ENCODE data around the gene GRK6. TPM values are rescaled to one million over a fixed set of nuclear protein-coding genes. Genes with fewer than 3 reads are reported as not detected.

The GRK6 gene
- total RNA-seq, 2 donors from 2014 or later = 38.0 to 64.4 TPM

- H3K9ac ChIP-seq (ENCODE audit: low read depth in 2 of 2, low read length in 2 of 2) = no peak overlapping the region
- H3K9me3 ChIP-seq = no peaks in the 10 kb centered on the region
- H3K27ac ChIP-seq = no peak overlapping the region
- no peaks in the 10 kb centered on the region for H3K27me3 ChIP-seq
- DNase-seq = no peak
- H3K36me3 ChIP-seq = no peaks in the 10 kb centered on the region
- peaks cover 7% of the 10 kb centered on the region for H3K4me1 ChIP-seq
- TF ChIP-seq CTCF (IDR thresholded peaks at IDR 0.05) = no peak
- intact Hi-C loops (cut with DNase I) = no loop called here
- no peak overlapping the region for H3K4me3 ChIP-seq
Measured at GRCh38 chr5:177423671-177424070, 2.8 kb upstream of the GRK6 start.

GRCh38 chr5:177425196-177425800 is 1.2 kb upstream of the GRK6 start:
- H3K4me1 ChIP-seq = peaks cover 7% of the 10 kb centered on the region
- peak overlapping the region; percentile 96 for H3K27ac ChIP-seq
- intact Hi-C loops (cut with DNase I) = no loop called here
- no peaks in the 10 kb centered on the region for H3K27me3 ChIP-seq
- H3K4me3 ChIP-seq = peak overlapping the region; percentile 42
- no peak for DNase-seq
- peak overlapping the region; percentile 69 to 71 for H3K9ac ChIP-seq (ENCODE audit: low read depth in 2 of 2, low read length in 2 of 2)
- no peak for TF ChIP-seq CTCF (IDR thresholded peaks at IDR 0.05)
- H3K36me3 ChIP-seq = no peaks in the 10 kb centered on the region
- no peaks in the 10 kb centered on the region for H3K9me3 ChIP-seq

- H3K9me3 ChIP-seq = no peaks in the 10 kb centered on the region
- peak; percentile 100 for DNase-seq
- intact Hi-C loops (cut with DNase I) = no loop called here
Measured at GRCh38 chr5:177425801-177426565, 493 bp upstream of the GRK6 start.

GRCh38 chr5:177427211-177427822 is 841 bp downstream of the GRK6 start:
- no peaks in the 10 kb centered on the region for H3K9me3 ChIP-seq
- H3K4me3 ChIP-seq = peak overlapping the region; percentile 81
- no peaks in the 10 kb centered on the region for H3K27me3 ChIP-seq
- H3K4me1 ChIP-seq = peaks cover 7% of the 10 kb centered on the region
- intact Hi-C loops (cut with DNase I) = no loop called here
- no peaks in the 10 kb centered on the region for H3K36me3 ChIP-seq
- TF ChIP-seq CTCF (IDR thresholded peaks at IDR 0.05) = no peak
- DNase-seq = no peak
- H3K27ac ChIP-seq = peak overlapping the region; percentile 82
- H3K9ac ChIP-seq (ENCODE audit: low read depth in 2 of 2, low read length in 2 of 2) = peak overlapping the region; percentile 98 to 99

More at GRCh38 chr5:177425801-177426565, 493 bp upstream of the GRK6 start:
- Histone ChIP-seq H3K9ac (ENCODE audit: low read depth in 2 of 2, low read length in 2 of 2) (peak overlapping the region; percentile 69 to 71), H3K36me3 (no peaks in the 10 kb centered on the region), H3K27ac (peak overlapping the region; percentile 96), H3K4me3 (peak overlapping the region; percentile 42), H3K27me3 (no peaks in the 10 kb centered on the region), H3K4me1 (peaks cover 7% of the 10 kb centered on the region)
- no peak for TF ChIP-seq CTCF (IDR thresholded peaks at IDR 0.05)

GRCh38 chr5:177427919-177428573 is 1.6 kb downstream of the GRK6 start:
- DNase-seq = no peak
- peak overlapping the region; percentile 81 for H3K4me3 ChIP-seq
- intact Hi-C loops (cut with DNase I) = no loop called here
- H3K27me3 ChIP-seq = no peaks in the 10 kb centered on the region
- H3K9ac ChIP-seq (ENCODE audit: low read depth in 2 of 2, low read length in 2 of 2) = peak overlapping the region; percentile 98 to 99
- peak overlapping the region; percentile 82 for H3K27ac ChIP-seq
- H3K9me3 ChIP-seq = no peaks in the 10 kb centered on the region
- peaks cover 11% of the 10 kb centered on the region for H3K4me1 ChIP-seq
- TF ChIP-seq CTCF (IDR thresholded peaks at IDR 0.05) = no peak
- H3K36me3 ChIP-seq = peaks cover 2% of the 10 kb centered on the region
